CD14-positive monocyte (primary cell): ENCODE data around the gene C10orf143. TPM values are rescaled to one million over a fixed set of nuclear protein-coding genes. Genes with fewer than 3 reads are reported as not detected.

Experiments used
- DNase-seq, 3 donors: peaks; one replicate each; pipeline ENCODE4 v3.0.0-alpha.2; 2011 to 2022
- H2AFZ ChIP-seq: 2 replicates; pipeline ENCODE4 v1.6.0; 2012; ENCODE audit warnings: mild to moderate bottlenecking, low read depth, low read length, inconsistent platforms; ENCODE audit not compliant: insufficient read depth, poor library complexity, severe bottlenecking
- H3K27ac ChIP-seq, 2 donors: 1 replicate in 1 of 2; 2 replicates in 1 of 2; pipeline ENCODE4 v1.5.1; 2012 to 2013; ENCODE audit warnings: low read length in 2 of 2, control low read depth in 1 of 2, inconsistent platforms in 1 of 2, low read depth in 1 of 2, mild to moderate bottlenecking in 1 of 2
- H3K27me3 ChIP-seq, 2 donors: one replicate each; pipeline versions ENCODE4 v1.6.0 to v1.6.1; 2011 to 2013; ENCODE audit warnings: low read length in 2 of 2; ENCODE audit not compliant: control insufficient read depth in 2 of 2, insufficient read depth in 2 of 2
- H3K36me3 ChIP-seq, 2 donors: replicated peaks in 1 of 2; 1 replicate in 1 of 2; 2 replicates in 1 of 2; pipeline versions ENCODE4 v1.5.1 to v1.6.1; 2012 to 2013; ENCODE audit warnings: low read length in 2 of 2, control low read depth in 1 of 2, inconsistent platforms in 1 of 2, mild to moderate bottlenecking in 1 of 2; ENCODE audit not compliant: insufficient read depth in 2 of 2, control insufficient read depth in 1 of 2
- H3K4me1 ChIP-seq, 2 donors: 1 replicate in 1 of 2; 2 replicates in 1 of 2; pipeline versions ENCODE4 v1.5.1 to v1.6.1; 2012 to 2013; ENCODE audit warnings: low read length in 2 of 2, control low read depth in 1 of 2, inconsistent platforms in 1 of 2, mild to moderate bottlenecking in 1 of 2, moderate library complexity in 1 of 2; ENCODE audit not compliant: insufficient read depth in 2 of 2, control insufficient read depth in 1 of 2
- H3K4me2 ChIP-seq: replicated peaks from 2 replicates; pipeline ENCODE3; 2012; ENCODE audit warnings: low read length, moderate library complexity, mild to moderate bottlenecking; ENCODE audit not compliant: poor library complexity, severe bottlenecking; ENCODE audit errors: extremely low read depth
- H3K4me3 ChIP-seq, 3 experiments: fragments of 200-600 bp in 1 of 3; sonication (generic) in 1 of 3; replicated peaks in 1 of 3; 1 replicate in 2 of 3; 2 replicates in 1 of 3; pipeline ENCODE4 v1.5.1; 2011 to 2013; ENCODE audit warnings: low read length in 3 of 3, mild to moderate bottlenecking in 3 of 3, control low read depth in 2 of 3, low read depth in 2 of 3, inconsistent platforms in 1 of 3, moderate library complexity in 1 of 3
- H3K79me2 ChIP-seq: 2 replicates; pipeline ENCODE4 v1.6.0; 2012; ENCODE audit warnings: mild to moderate bottlenecking, control low read depth, inconsistent platforms, low read length, moderate library complexity; ENCODE audit not compliant: insufficient read depth
- H3K9ac ChIP-seq: 2 replicates; pipeline ENCODE4 v1.6.0; 2017; ENCODE audit warnings: low read length, mild to moderate bottlenecking; ENCODE audit not compliant: insufficient read depth, poor library complexity, severe bottlenecking
- H3K9me3 ChIP-seq, 2 donors: replicated peaks in 1 of 2; 1 replicate in 1 of 2; 2 replicates in 1 of 2; pipeline versions ENCODE4 v1.5.1 to v1.6.1; 2012 to 2013; ENCODE audit warnings: low read length in 2 of 2, control low read depth in 1 of 2; ENCODE audit not compliant: control insufficient read depth in 1 of 2, insufficient read depth in 1 of 2
- H4K20me1 ChIP-seq: 2 replicates; pipeline ENCODE4 v1.6.0; 2012; ENCODE audit warnings: mild to moderate bottlenecking, low read length, control low read depth, moderate library complexity; ENCODE audit not compliant: insufficient read depth
- H3K27ac Mint-ChIP-seq, 7 donors: one replicate each; pipeline ENCODE4 v1.8.0; 2020; ENCODE audit warnings: mild to moderate bottlenecking in 7 of 7, mixed read lengths in 7 of 7, moderate library complexity in 6 of 7, inconsistent platforms in 2 of 7
- H3K27me3 Mint-ChIP-seq, 3 donors: one replicate each; pipeline ENCODE4 v1.8.0; 2021 to 2022; ENCODE audit warnings: low read depth in 3 of 3, mild to moderate bottlenecking in 3 of 3, mixed read lengths in 3 of 3, moderate library complexity in 3 of 3, inconsistent platforms in 1 of 3
- H3K36me3 Mint-ChIP-seq, 2 donors: one replicate each; pipeline ENCODE4 v1.8.0; 2020; ENCODE audit warnings: mixed read lengths in 2 of 2, inconsistent platforms in 1 of 2, mild to moderate bottlenecking in 1 of 2
- H3K4me1 Mint-ChIP-seq: one replicate; pipeline ENCODE4 v1.8.0; 2020; ENCODE audit warnings: mild to moderate bottlenecking, mixed read lengths
- H3K4me3 Mint-ChIP-seq, 2 donors: one replicate each; pipeline ENCODE4 v1.8.0; 2020; ENCODE audit warnings: mild to moderate bottlenecking in 2 of 2, mixed read lengths in 2 of 2, moderate library complexity in 1 of 2
- H3K9me3 Mint-ChIP-seq, 7 donors: one replicate each; pipeline ENCODE4 v1.8.0; 2020 to 2022; ENCODE audit warnings: mixed read lengths in 7 of 7, mild to moderate bottlenecking in 6 of 7, moderate library complexity in 6 of 7, inconsistent platforms in 2 of 7
- CTCF ChIP-seq: fragments of 200-600 bp; IDR thresholded peaks from one replicate; pipeline ENCODE4 v1.8.0; 2022; ENCODE audit warnings: antibody characterized with exemption, mild to moderate bottlenecking
- WGBS: methylation state at CpG from one replicate; pipeline ENCODE4 v1.1.5; 2013; ENCODE audit warnings: missing lambda C conversion rate; ENCODE audit not compliant: insufficient coverage; 5-methylcytosine and 5-hydroxymethylcytosine counted together
- intact Hi-C, 2 donors: fragments of 100-400 bp; cut with micrococcal nuclease; formaldehyde crosslinking; loops; one replicate each; pipeline versions ENCODE4 v1.15.0 to v1.15.1; 2023
- polyA plus RNA-seq, 3 donors: library from polyadenylated mRNA; depleted of rRNA in 1 of 3; unstranded in 2 of 3; stranded (reverse) in 1 of 3; fragments of 300-500 nt in 2 of 3; fragments of >200 nt in 1 of 3; fragmentation: Illumina TruSeq in 2 of 3; gene quantifications; 1 replicate in 2 of 3; 2 replicates in 1 of 3; pipeline ENCODE4 v1.2.3, GENCODE V29; 2012 to 2021

C10orf143 gene
- polyA plus RNA-seq, 3 donors: 3.6 to 11.6 (median 8.0) TPM

DNA sequence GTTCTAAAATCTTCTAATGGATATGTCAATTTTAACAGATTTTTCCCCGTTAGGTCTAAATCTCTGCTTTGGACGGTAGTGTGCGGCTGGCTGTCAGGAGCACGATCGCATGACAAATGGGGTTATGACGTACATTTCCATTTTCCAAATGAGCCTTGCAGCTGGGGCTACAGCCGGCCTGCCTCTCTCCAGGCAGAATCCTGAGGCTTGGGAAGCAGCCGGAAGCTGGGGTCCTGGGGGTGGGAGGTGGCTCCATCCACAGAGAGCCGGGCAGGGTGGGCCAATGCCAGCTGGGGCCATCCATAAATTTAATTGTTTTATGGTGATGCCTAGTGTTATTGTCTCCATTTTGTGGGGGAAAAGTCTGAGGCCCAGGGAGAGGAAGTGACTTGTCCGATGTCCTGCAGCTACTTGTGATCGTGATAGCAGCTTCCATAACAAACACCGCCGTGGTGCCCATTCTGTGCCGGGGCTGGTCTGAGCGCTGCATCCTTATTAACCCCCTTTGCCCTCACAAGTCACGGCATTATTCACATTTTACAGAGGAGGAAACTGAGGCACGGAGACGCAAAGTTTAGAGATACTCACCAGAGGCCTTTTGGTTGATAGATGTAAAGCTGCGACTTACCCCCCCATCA, 93.5 kb downstream of the C10orf143 start:
- no peaks in the 10 kb centered on the region for H3K4me1 ChIP-seq
- no peak overlapping the region for H3K27ac ChIP-seq
- H3K4me2 ChIP-seq: no peak overlapping the region
- no peaks in the 10 kb centered on the region for H3K9me3 ChIP-seq
- no peak overlapping the region for H3K4me3 ChIP-seq
- H3K4me1 Mint-ChIP-seq: peaks cover 2% of the 10 kb centered on the region
- no peaks in the 10 kb centered on the region for H3K36me3 Mint-ChIP-seq
- no peaks in the 10 kb centered on the region for H3K36me3 ChIP-seq
- intact Hi-C loops: no loop called here
- no peaks in the 10 kb centered on the region for H3K27me3 ChIP-seq
- no peak overlapping the region for H3K4me3 Mint-ChIP-seq
- DNase-seq: no peak
- 88% methylated on average over 9 of the region's 19 CpGs for WGBS
- no peak overlapping the region for H2AFZ ChIP-seq
- TF ChIP-seq CTCF: no peak
- H3K9me3 Mint-ChIP-seq: peaks cover 0 to 4% (median 0%) of the 10 kb centered on the region in 7 donors
- H3K27me3 Mint-ChIP-seq: peaks cover 0 to 8% (median 0%) of the 10 kb centered on the region in 3 donors
- no peaks in the 10 kb centered on the region for H3K79me2 ChIP-seq
- H3K9ac ChIP-seq: no peak overlapping the region
- no peaks in the 10 kb centered on the region for H4K20me1 ChIP-seq
- no peak overlapping the region for H3K27ac Mint-ChIP-seq

DNA sequence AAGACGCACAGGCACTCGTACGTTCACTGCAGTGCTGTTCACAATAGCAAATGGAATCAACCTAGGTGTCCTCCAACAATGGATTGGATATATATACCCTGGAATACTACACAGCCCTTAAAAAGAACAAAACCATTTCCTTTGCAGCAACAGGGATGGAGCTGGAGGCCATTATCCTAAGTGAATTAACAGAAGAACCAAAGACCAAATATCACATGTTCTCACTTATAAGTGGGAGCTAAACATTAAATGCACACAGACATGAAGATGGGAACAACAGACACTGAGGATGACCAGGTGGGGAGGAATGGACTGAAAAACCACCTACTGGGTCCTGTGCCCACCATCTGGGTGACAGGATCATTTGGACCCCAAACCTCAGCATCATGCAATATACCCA, 94.5 kb downstream of the C10orf143 start:
- no peak overlapping the region for H3K4me3 Mint-ChIP-seq
- peaks cover 0 to 12% (median 0%) of the 10 kb centered on the region in 3 donors for H3K27me3 Mint-ChIP-seq
- Histone ChIP-seq H3K4me3 (no peak overlapping the region), H3K79me2 (no peaks in the 10 kb centered on the region), H3K9ac (no peak overlapping the region), H3K4me2 (no peak overlapping the region), H2AFZ (no peak overlapping the region), H3K27me3 (no peaks in the 10 kb centered on the region), H3K27ac (no peak overlapping the region), H4K20me1 (no peaks in the 10 kb centered on the region), H3K36me3 (no peaks in the 10 kb centered on the region), H3K4me1 (no peaks in the 10 kb centered on the region), H3K9me3 (no peaks in the 10 kb centered on the region)
- intact Hi-C loops: no loop called here
- H3K27ac Mint-ChIP-seq: no peak overlapping the region
- no peak for DNase-seq
- no CpG with 5 or more reads among the region's 3 CpGs for WGBS
- no peaks in the 10 kb centered on the region for H3K4me1 Mint-ChIP-seq
- H3K9me3 Mint-ChIP-seq: peaks cover 0 to 4% (median 0%) of the 10 kb centered on the region in 7 donors
- no peak for TF ChIP-seq CTCF
- H3K36me3 Mint-ChIP-seq: no peaks in the 10 kb centered on the region
